Measurements from ENCODE around the gene FAM199X.
A peak's percentile ranks its signal among the peaks of the same experiment; 100 is the strongest.

FAM199X gene
- total RNA-seq = 46.7 to 86.3 (median 51.4) reads per million in 3 donors

GRCh38 chrX:104165894-104166734, at the start of gene FAM199X:
Gene FAM199X (plus strand): TSS chrX:104166453. CDS start chrX:104166786, 333 bp downstream.
- H3K4me3 ChIP-seq (ENCODE audit: insufficient read depth, low read depth, low read length, poor library complexity, severe bottlenecking) = peak within 1 kb of the TSS; percentile 67
- peak within 1 kb of the TSS; percentile 69 for H3K27ac ChIP-seq (ENCODE audit: insufficient read depth, low read length, poor library complexity, severe bottlenecking)
- H3K4me1 ChIP-seq (ENCODE audit: control insufficient read depth, insufficient read depth, low read length, poor library complexity, severe bottlenecking) = peaks cover 5% of the 10 kb centered on the region
- H3K36me3 ChIP-seq (ENCODE audit: control insufficient read depth, insufficient read depth, low read length) = no peaks in the 10 kb centered on the region
- no peaks in the 10 kb centered on the region for H3K27me3 ChIP-seq (replicated peaks; ENCODE audit: control insufficient read depth, insufficient read depth, low read length, poor library complexity, severe bottlenecking)
- peak; percentile 72 to 78 (median 75) for DNase-seq
- H3K9me3 ChIP-seq (ENCODE audit: control insufficient read depth, low read length) = no peaks in the 10 kb centered on the region

GRCh38 chrX:104117759-104118158, 48.5 kb upstream of the FAM199X start:
- Histone ChIP-seq H3K36me3 (ENCODE audit: control insufficient read depth, insufficient read depth, low read length) (no peaks in the 10 kb centered on the region), H3K27me3 (replicated peaks; ENCODE audit: control insufficient read depth, insufficient read depth, low read length, poor library complexity, severe bottlenecking) (no peaks in the 10 kb centered on the region), H3K9me3 (ENCODE audit: control insufficient read depth, low read length) (no peaks in the 10 kb centered on the region), H3K4me3 (ENCODE audit: insufficient read depth, low read depth, low read length, poor library complexity, severe bottlenecking) (no peak overlapping the region), H3K4me1 (ENCODE audit: control insufficient read depth, insufficient read depth, low read length, poor library complexity, severe bottlenecking) (no peaks in the 10 kb centered on the region), H3K27ac (ENCODE audit: insufficient read depth, low read length, poor library complexity, severe bottlenecking) (no peak overlapping the region)
- DNase-seq = no peak

DNA sequence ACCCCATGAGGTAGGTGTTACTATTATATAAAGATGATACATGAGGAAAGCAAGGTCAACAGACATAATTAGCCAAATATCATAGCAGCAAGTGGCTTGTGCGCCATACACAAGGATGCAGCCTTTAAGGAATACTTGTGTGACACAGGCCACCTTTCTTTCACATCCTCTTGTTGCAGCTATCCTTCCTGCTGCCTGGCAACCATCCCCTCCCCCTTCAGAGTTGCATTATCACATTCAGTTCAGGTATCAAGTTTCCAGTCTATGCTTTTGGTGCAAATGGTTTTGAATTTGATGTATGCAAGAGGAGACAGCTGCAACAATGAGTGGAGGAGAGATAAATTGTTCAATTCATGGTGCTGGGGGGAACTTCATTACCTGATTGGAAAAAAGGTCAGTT, 47.5 kb upstream of the FAM199X start:
- H3K36me3 ChIP-seq (ENCODE audit: control insufficient read depth, insufficient read depth, low read length) = no peaks in the 10 kb centered on the region
- H3K9me3 ChIP-seq (ENCODE audit: control insufficient read depth, low read length) = no peaks in the 10 kb centered on the region
- no peak for DNase-seq
- peaks cover 3% of the 10 kb centered on the region for H3K4me1 ChIP-seq (ENCODE audit: control insufficient read depth, insufficient read depth, low read length, poor library complexity, severe bottlenecking)
- H3K27me3 ChIP-seq (replicated peaks; ENCODE audit: control insufficient read depth, insufficient read depth, low read length, poor library complexity, severe bottlenecking) = no peaks in the 10 kb centered on the region
- H3K27ac ChIP-seq (ENCODE audit: insufficient read depth, low read length, poor library complexity, severe bottlenecking) = no peak overlapping the region
- no peak overlapping the region for H3K4me3 ChIP-seq (ENCODE audit: insufficient read depth, low read depth, low read length, poor library complexity, severe bottlenecking)

- Histone ChIP-seq H3K9me3 (ENCODE audit: control insufficient read depth, low read length) (no peaks in the 10 kb centered on the region), H3K36me3 (ENCODE audit: control insufficient read depth, insufficient read depth, low read length) (no peaks in the 10 kb centered on the region), H3K27me3 (replicated peaks; ENCODE audit: control insufficient read depth, insufficient read depth, low read length, poor library complexity, severe bottlenecking) (no peaks in the 10 kb centered on the region), H3K27ac (ENCODE audit: insufficient read depth, low read length, poor library complexity, severe bottlenecking) (no peak overlapping the region), H3K4me3 (ENCODE audit: insufficient read depth, low read depth, low read length, poor library complexity, severe bottlenecking) (no peak overlapping the region), H3K4me1 (ENCODE audit: control insufficient read depth, insufficient read depth, low read length, poor library complexity, severe bottlenecking) (peaks cover 3% of the 10 kb centered on the region)
- DNase-seq = no peak
Observed at GRCh38 chrX:104122829-104123228, 43.4 kb upstream of the FAM199X start.

- H3K36me3 ChIP-seq (ENCODE audit: control insufficient read depth, insufficient read depth, low read length) = no peaks in the 10 kb centered on the region
- peaks cover 3% of the 10 kb centered on the region for H3K4me1 ChIP-seq (ENCODE audit: control insufficient read depth, insufficient read depth, low read length, poor library complexity, severe bottlenecking)
- no peaks in the 10 kb centered on the region for H3K9me3 ChIP-seq (ENCODE audit: control insufficient read depth, low read length)
- H3K27me3 ChIP-seq (replicated peaks; ENCODE audit: control insufficient read depth, insufficient read depth, low read length, poor library complexity, severe bottlenecking) = no peaks in the 10 kb centered on the region
- DNase-seq = no peak
- no peak overlapping the region for H3K4me3 ChIP-seq (ENCODE audit: insufficient read depth, low read depth, low read length, poor library complexity, severe bottlenecking)
- H3K27ac ChIP-seq (ENCODE audit: insufficient read depth, low read length, poor library complexity, severe bottlenecking) = no peak overlapping the region
Observed at GRCh38 chrX:104126856-104127255, 39.4 kb upstream of the FAM199X start.

- Histone ChIP-seq H3K36me3 (ENCODE audit: control insufficient read depth, insufficient read depth, low read length) (no peaks in the 10 kb centered on the region), H3K4me1 (ENCODE audit: control insufficient read depth, insufficient read depth, low read length, poor library complexity, severe bottlenecking) (no peaks in the 10 kb centered on the region), H3K4me3 (ENCODE audit: insufficient read depth, low read depth, low read length, poor library complexity, severe bottlenecking) (no peak overlapping the region), H3K27ac (ENCODE audit: insufficient read depth, low read length, poor library complexity, severe bottlenecking) (no peak overlapping the region), H3K27me3 (replicated peaks; ENCODE audit: control insufficient read depth, insufficient read depth, low read length, poor library complexity, severe bottlenecking) (no peaks in the 10 kb centered on the region), H3K9me3 (ENCODE audit: control insufficient read depth, low read length) (no peaks in the 10 kb centered on the region)
- DNase-seq = no peak
Observed at GRCh38 chrX:104130808-104131207, 35.4 kb upstream of the FAM199X start.

DNA sequence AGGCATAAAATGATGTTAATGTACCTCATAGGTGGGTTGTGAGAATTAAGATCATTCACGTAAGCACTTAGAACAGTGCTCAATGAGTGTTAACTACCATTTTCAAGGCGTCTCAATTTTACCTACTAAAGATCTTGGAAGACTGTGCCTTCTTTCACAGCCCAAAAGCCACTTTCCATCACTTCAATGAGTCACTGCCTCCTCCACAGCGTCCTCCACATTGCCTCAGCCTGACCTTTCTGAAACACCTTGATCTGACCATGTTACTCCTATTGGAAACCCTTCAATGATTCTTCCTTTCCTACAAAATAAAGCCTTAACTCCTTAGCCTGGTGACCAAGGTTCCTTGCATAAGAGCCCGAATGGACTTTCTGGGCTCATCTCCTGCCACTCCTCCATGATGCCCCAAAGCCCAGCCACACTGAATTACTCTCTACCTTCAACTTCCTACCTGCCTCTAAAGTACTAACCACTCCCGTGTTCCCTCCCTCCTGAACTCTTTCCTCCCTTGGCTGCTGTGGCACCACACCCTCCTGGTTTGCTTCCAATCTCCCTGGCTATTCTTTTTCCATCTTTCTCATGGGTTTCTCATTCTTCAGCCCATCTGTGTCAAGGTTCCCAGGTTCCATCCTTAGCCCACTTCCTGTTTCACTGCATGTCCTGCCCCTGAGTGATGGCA, 31.5 kb upstream of the FAM199X start:
- Histone ChIP-seq H3K27ac (ENCODE audit: insufficient read depth, low read length, poor library complexity, severe bottlenecking) (no peak overlapping the region), H3K27me3 (replicated peaks; ENCODE audit: control insufficient read depth, insufficient read depth, low read length, poor library complexity, severe bottlenecking) (no peaks in the 10 kb centered on the region), H3K36me3 (ENCODE audit: control insufficient read depth, insufficient read depth, low read length) (no peaks in the 10 kb centered on the region), H3K4me3 (ENCODE audit: insufficient read depth, low read depth, low read length, poor library complexity, severe bottlenecking) (no peak overlapping the region), H3K4me1 (ENCODE audit: control insufficient read depth, insufficient read depth, low read length, poor library complexity, severe bottlenecking) (no peaks in the 10 kb centered on the region), H3K9me3 (ENCODE audit: control insufficient read depth, low read length) (no peaks in the 10 kb centered on the region)
- no peak for DNase-seq

- H3K4me3 ChIP-seq (ENCODE audit: insufficient read depth, low read depth, low read length, poor library complexity, severe bottlenecking) = no peak overlapping the region
- H3K36me3 ChIP-seq (ENCODE audit: control insufficient read depth, insufficient read depth, low read length) = no peaks in the 10 kb centered on the region
- no peak overlapping the region for H3K27ac ChIP-seq (ENCODE audit: insufficient read depth, low read length, poor library complexity, severe bottlenecking)
- H3K27me3 ChIP-seq (replicated peaks; ENCODE audit: control insufficient read depth, insufficient read depth, low read length, poor library complexity, severe bottlenecking) = no peaks in the 10 kb centered on the region
- H3K9me3 ChIP-seq (ENCODE audit: control insufficient read depth, low read length) = no peaks in the 10 kb centered on the region
- H3K4me1 ChIP-seq (ENCODE audit: control insufficient read depth, insufficient read depth, low read length, poor library complexity, severe bottlenecking) = no peaks in the 10 kb centered on the region
- no peak for DNase-seq
Observed at GRCh38 chrX:104135677-104136076, 30.6 kb upstream of the FAM199X start.

DNA sequence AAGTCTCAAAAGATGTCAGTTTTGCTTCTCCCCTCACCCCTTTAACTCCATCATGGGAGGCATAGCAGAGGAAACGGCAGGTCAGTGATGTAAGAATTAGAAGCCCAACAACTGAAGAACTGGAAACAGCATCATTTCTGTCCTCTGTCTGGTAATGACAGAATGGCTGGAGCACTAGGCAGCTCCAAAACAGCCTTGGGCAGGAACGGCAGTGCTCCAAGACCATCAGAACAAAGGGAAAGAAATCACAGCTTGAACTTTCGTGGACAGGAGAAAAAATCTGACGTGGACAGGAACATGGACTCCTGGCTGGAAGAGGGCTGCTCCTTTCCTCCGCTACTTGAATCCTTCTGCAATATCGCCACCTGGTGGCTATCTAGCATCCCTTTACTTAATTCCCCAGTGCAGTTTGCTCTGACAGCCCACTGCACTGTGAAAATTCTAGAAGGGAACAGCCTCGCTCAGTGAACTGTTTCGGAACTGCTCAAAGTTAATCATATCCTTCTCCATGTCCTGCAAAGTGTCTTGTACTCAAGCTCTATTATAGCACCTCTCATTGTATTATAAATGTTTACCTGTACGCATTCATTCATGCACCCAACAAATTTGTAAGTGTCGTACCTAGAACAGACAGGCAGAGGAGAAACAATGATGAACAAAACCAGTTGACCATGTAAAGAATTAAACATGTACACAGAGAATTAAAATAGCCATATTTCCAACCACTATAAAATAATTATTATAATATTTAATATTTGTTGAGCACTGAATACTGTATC, 29.8 kb upstream of the FAM199X start:
- Histone ChIP-seq H3K9me3 (ENCODE audit: control insufficient read depth, low read length) (no peaks in the 10 kb centered on the region), H3K36me3 (ENCODE audit: control insufficient read depth, insufficient read depth, low read length) (no peaks in the 10 kb centered on the region), H3K27ac (ENCODE audit: insufficient read depth, low read length, poor library complexity, severe bottlenecking) (no peak overlapping the region), H3K27me3 (replicated peaks; ENCODE audit: control insufficient read depth, insufficient read depth, low read length, poor library complexity, severe bottlenecking) (no peaks in the 10 kb centered on the region), H3K4me1 (ENCODE audit: control insufficient read depth, insufficient read depth, low read length, poor library complexity, severe bottlenecking) (no peaks in the 10 kb centered on the region), H3K4me3 (ENCODE audit: insufficient read depth, low read depth, low read length, poor library complexity, severe bottlenecking) (no peak overlapping the region)
- peak; percentile 18 to 45 (median 19) for DNase-seq

All from effector memory CD4-positive, alpha-beta T cell (primary cell).